GM23338 (cell line): ENCODE measurements around the gene PPDPF.

Experiments
- EZH2 ChIP-seq: fragments of 200-600 bp; sonication (generic); IDR thresholded peaks from one replicate; pipeline ENCODE4 v1.8.0; 2017; ENCODE audit warnings: antibody characterized with exemption, mild to moderate bottlenecking, low read depth; ENCODE audit not compliant: unreplicated experiment
- EZH2phosphoT487 ChIP-seq: fragments of 200-600 bp; sonication (generic); IDR thresholded peaks from one replicate; pipeline ENCODE4 v1.8.1; 2018; ENCODE audit warnings: antibody characterized with exemption; ENCODE audit not compliant: unreplicated experiment
- NANOG ChIP-seq: IDR thresholded peaks from 2 replicates; pipeline ENCODE4 v1.6.1; 2016; ENCODE audit warnings: antibody characterized with exemption, borderline replicate concordance
- POLR2AphosphoS5 ChIP-seq: IDR thresholded peaks from 2 replicates; pipeline ENCODE4 v1.6.1; 2016; ENCODE audit warnings: antibody characterized with exemption, low read depth
- ZNF114 ChIP-seq: fragments of 250-450 bp; sonication (Bioruptor Pico); IDR thresholded peaks from 2 replicates; pipeline ENCODE4 v1.5.0; 2020; ENCODE audit warnings: mild to moderate bottlenecking, moderate library complexity
- TF ChIP-seq, protein P1 (sequence below), 2 experiments: fragments of 200-600 bp in 1 of 2; sonication (generic) in 1 of 2; conservative IDR thresholded peaks; 2 replicates each; pipeline versions ENCODE4 v1.5.1 to v1.6.1; 2016 to 2017; ENCODE audit warnings: antibody characterized with exemption in 2 of 2, low read depth in 2 of 2, mild to moderate bottlenecking in 2 of 2, moderate library complexity in 1 of 2
- TF ChIP-seq, protein P2 (sequence below): IDR thresholded peaks from 2 replicates; pipeline ENCODE4 v1.6.1; 2016; ENCODE audit warnings: antibody characterized with exemption
- TF ChIP-seq, protein P3 (sequence below): IDR thresholded peaks from one replicate; pipeline ENCODE4 v1.6.1; 2018; ENCODE audit warnings: antibody characterized with exemption; ENCODE audit not compliant: unreplicated experiment

DNA sequence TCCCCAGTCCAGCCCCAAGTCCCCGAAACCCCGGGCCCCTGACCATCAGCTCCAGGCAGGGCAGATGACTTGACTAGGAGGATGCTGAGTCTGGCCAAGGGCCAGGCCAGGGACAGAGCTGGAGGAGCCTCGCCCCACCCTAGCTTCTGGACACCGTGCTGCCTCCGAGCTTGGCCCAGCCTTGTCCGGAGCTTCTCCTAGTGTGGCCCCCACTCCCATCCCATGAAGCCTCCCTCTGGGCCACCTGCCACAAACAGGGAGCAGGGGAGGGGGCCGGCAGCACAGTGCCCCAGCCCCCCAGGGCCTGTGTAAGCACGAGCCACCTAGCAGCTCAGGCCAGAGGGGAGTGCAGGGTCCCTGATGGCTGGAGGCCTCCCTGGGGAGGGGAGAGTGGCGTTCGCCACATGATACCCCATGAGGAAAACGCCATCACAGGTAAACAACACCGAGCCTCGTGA is 27.0 kb upstream of the PPDPF start:
- TF ChIP-seq, protein P1, sequence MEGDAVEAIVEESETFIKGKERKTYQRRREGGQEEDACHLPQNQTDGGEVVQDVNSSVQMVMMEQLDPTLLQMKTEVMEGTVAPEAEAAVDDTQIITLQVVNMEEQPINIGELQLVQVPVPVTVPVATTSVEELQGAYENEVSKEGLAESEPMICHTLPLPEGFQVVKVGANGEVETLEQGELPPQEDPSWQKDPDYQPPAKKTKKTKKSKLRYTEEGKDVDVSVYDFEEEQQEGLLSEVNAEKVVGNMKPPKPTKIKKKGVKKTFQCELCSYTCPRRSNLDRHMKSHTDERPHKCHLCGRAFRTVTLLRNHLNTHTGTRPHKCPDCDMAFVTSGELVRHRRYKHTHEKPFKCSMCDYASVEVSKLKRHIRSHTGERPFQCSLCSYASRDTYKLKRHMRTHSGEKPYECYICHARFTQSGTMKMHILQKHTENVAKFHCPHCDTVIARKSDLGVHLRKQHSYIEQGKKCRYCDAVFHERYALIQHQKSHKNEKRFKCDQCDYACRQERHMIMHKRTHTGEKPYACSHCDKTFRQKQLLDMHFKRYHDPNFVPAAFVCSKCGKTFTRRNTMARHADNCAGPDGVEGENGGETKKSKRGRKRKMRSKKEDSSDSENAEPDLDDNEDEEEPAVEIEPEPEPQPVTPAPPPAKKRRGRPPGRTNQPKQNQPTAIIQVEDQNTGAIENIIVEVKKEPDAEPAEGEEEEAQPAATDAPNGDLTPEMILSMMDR (conservative IDR thresholded peaks at IDR 0.05; ENCODE audit: low read depth in 2 of 2), result no peak
- TF ChIP-seq EZH2phosphoT487 (no peak), EZH2 (no peak), ZNF114 (no peak), POLR2AphosphoS5 (no peak), NANOG (no peak)
- TF ChIP-seq, protein P2, sequence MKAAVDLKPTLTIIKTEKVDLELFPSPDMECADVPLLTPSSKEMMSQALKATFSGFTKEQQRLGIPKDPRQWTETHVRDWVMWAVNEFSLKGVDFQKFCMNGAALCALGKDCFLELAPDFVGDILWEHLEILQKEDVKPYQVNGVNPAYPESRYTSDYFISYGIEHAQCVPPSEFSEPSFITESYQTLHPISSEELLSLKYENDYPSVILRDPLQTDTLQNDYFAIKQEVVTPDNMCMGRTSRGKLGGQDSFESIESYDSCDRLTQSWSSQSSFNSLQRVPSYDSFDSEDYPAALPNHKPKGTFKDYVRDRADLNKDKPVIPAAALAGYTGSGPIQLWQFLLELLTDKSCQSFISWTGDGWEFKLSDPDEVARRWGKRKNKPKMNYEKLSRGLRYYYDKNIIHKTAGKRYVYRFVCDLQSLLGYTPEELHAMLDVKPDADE, result no peak
- TF ChIP-seq, protein P3, sequence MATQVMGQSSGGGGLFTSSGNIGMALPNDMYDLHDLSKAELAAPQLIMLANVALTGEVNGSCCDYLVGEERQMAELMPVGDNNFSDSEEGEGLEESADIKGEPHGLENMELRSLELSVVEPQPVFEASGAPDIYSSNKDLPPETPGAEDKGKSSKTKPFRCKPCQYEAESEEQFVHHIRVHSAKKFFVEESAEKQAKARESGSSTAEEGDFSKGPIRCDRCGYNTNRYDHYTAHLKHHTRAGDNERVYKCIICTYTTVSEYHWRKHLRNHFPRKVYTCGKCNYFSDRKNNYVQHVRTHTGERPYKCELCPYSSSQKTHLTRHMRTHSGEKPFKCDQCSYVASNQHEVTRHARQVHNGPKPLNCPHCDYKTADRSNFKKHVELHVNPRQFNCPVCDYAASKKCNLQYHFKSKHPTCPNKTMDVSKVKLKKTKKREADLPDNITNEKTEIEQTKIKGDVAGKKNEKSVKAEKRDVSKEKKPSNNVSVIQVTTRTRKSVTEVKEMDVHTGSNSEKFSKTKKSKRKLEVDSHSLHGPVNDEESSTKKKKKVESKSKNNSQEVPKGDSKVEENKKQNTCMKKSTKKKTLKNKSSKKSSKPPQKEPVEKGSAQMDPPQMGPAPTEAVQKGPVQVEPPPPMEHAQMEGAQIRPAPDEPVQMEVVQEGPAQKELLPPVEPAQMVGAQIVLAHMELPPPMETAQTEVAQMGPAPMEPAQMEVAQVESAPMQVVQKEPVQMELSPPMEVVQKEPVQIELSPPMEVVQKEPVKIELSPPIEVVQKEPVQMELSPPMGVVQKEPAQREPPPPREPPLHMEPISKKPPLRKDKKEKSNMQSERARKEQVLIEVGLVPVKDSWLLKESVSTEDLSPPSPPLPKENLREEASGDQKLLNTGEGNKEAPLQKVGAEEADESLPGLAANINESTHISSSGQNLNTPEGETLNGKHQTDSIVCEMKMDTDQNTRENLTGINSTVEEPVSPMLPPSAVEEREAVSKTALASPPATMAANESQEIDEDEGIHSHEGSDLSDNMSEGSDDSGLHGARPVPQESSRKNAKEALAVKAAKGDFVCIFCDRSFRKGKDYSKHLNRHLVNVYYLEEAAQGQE, result no peak
